OCI-LY3 (cell line): Measurements from ENCODE around the gene ABCC9.
"Not testable (repeated sequence)": the region's sequence is repeated elsewhere in the genome, so short reads cannot be mapped to it uniquely, and the experiment has no call there.

Experiments used
- H2AFZ ChIP-seq: fragments of 200-600, 300-600 bp; shearing (Covaris generic); 2 replicates; pipeline ENCODE4 v1.6.0; 2014; ENCODE audit warnings: antibody characterized with exemption, low read depth, low read length
- H3K27ac ChIP-seq: fragments of 200-600, 300-600 bp; sonication (generic); 2 replicates; pipeline ENCODE4 v1.5.1; 2014; ENCODE audit warnings: mild to moderate bottlenecking, low read length, moderate library complexity, mixed read lengths
- H3K27me3 ChIP-seq: fragments of 200-600, 300-600 bp; sonication (generic); 2 replicates; pipeline ENCODE4 v1.6.1; 2014; ENCODE audit warnings: low read depth, low read length, mixed read lengths
- H3K36me3 ChIP-seq: fragments of 200-600, 300-600 bp; sonication (generic); replicated peaks from 2 replicates; pipeline ENCODE3; 2014; ENCODE audit warnings: low read depth, low read length, mixed read lengths
- H3K4me1 ChIP-seq: fragments of 300-600, 200-600 bp; sonication (generic); 2 replicates; pipeline ENCODE4 v1.6.1; 2014; ENCODE audit warnings: low read length, mixed read lengths
- H3K4me2 ChIP-seq: fragments of 200-600, 300-600 bp; sonication (generic); 2 replicates; pipeline ENCODE4 v1.6.1; 2014; ENCODE audit warnings: low read length, mixed read lengths
- H3K4me3 ChIP-seq: fragments of 300-600, 200-600 bp; sonication (generic); 2 replicates; pipeline ENCODE4 v1.5.1; 2014; ENCODE audit warnings: antibody characterized with exemption, mild to moderate bottlenecking, low read length, moderate library complexity
- H3K79me2 ChIP-seq: fragments of 300-600, 200-600 bp; shearing (Covaris generic); 2 replicates; pipeline ENCODE4 v1.6.1; 2014; ENCODE audit warnings: mild to moderate bottlenecking, low read length, mixed read lengths
- H3K9ac ChIP-seq: fragments of 300-600, 200-600 bp; shearing (Covaris generic); 2 replicates; pipeline ENCODE4 v1.6.0; 2014; ENCODE audit warnings: mild to moderate bottlenecking, low read length, moderate library complexity
- H3K9me3 ChIP-seq: fragments of 200-600, 300-600 bp; shearing (Covaris generic); 2 replicates; pipeline ENCODE4 v1.6.1; 2014; ENCODE audit warnings: low read length, mixed read lengths; ENCODE audit not compliant: insufficient read depth
- H4K20me1 ChIP-seq: fragments of 200-600, 300-600 bp; sonication (generic); 2 replicates; pipeline ENCODE4 v1.6.1; 2016; ENCODE audit warnings: low read length, mixed read lengths; ENCODE audit not compliant: insufficient read depth
- CTCF ChIP-seq: fragments of 200-600, 300-600 bp; sonication (generic); IDR thresholded peaks from 2 replicates; pipeline ENCODE4 v1.5.1; 2014; ENCODE audit warnings: antibody characterized with exemption, low read length, low read depth
- EZH2phosphoT487 ChIP-seq: fragments of 200-600 bp; shearing (Covaris generic); IDR thresholded peaks from 2 replicates; pipeline ENCODE4 v1.6.1; 2018; ENCODE audit warnings: antibody characterized with exemption, mixed run types, low read depth

Gene ABCC9

DNA sequence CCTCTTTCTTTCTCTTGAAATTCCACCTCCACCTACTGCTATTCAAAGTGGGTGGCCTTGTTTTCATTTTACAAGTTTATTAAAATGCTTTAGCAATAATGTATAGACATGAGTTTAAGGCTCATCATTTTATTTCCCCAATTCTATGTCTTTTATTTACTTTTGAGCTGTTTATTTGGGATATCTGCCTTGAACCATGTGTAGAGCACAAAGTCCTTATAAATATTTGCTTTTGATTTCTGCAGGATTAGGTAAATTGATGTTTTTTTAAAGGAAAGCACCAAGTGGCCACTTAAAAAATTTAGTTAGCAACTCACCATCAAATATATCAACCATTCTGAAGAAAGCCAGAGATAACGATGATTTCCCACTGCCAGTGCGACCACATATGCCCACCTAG is 126.9 kb downstream of the ABCC9 start:
- Histone ChIP-seq H3K9ac (no peak overlapping the region), H3K79me2 (no peaks in the 10 kb centered on the region), H2AFZ (no peak overlapping the region), H3K4me3 (no peak overlapping the region), H3K36me3 (no peaks in the 10 kb centered on the region), H3K4me2 (no peak overlapping the region), H3K27me3 (no peaks in the 10 kb centered on the region), H3K27ac (no peak overlapping the region), H3K9me3 (no peaks in the 10 kb centered on the region), H4K20me1 (no peaks in the 10 kb centered on the region), H3K4me1 (no peaks in the 10 kb centered on the region)
- no peak for TF ChIP-seq EZH2phosphoT487
- TF ChIP-seq CTCF: no peak

DNA sequence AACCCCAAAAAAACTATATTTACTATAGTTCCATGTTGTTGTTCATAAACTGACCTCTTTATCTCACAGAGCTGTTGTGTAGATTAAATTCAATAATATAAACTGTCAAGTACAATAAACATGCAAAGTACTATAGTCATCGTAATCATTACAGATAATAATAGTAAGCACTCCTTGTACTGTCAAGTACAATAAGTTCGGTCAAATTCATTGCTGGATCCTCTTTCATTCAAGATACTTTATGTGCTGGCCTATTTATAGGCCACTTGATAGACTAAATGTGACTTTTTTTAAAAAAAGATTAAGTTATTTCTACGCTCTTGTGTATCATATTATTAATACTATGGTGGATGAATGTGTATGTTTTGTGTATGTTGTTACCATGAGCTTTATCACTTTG is 127.5 kb downstream of the ABCC9 start:
- Histone ChIP-seq H3K79me2 (no peaks in the 10 kb centered on the region), H3K4me3 (no peak overlapping the region), H4K20me1 (no peaks in the 10 kb centered on the region), H3K4me1 (no peaks in the 10 kb centered on the region), H3K27me3 (no peaks in the 10 kb centered on the region), H2AFZ (no peak overlapping the region), H3K36me3 (no peaks in the 10 kb centered on the region), H3K9ac (no peak overlapping the region), H3K27ac (no peak overlapping the region), H3K9me3 (no peaks in the 10 kb centered on the region), H3K4me2 (no peak overlapping the region)
- no peak for TF ChIP-seq CTCF

GRCh38 chr12:21813125-21813524 is 128.1 kb downstream of the ABCC9 start:
- no peak overlapping the region for H3K4me3 ChIP-seq
- no peak overlapping the region for H3K9ac ChIP-seq
- no peak overlapping the region for H3K27ac ChIP-seq
- H3K36me3 ChIP-seq: no peaks in the 10 kb centered on the region
- H4K20me1 ChIP-seq: no peaks in the 10 kb centered on the region
- TF ChIP-seq CTCF (no peak), EZH2phosphoT487 (no peak)
- no peaks in the 10 kb centered on the region for H3K4me1 ChIP-seq
- no peaks in the 10 kb centered on the region for H3K9me3 ChIP-seq
- H3K79me2 ChIP-seq: no peaks in the 10 kb centered on the region
- no peaks in the 10 kb centered on the region for H3K27me3 ChIP-seq
- no peak overlapping the region for H3K4me2 ChIP-seq
- H2AFZ ChIP-seq: no peak overlapping the region

DNA sequence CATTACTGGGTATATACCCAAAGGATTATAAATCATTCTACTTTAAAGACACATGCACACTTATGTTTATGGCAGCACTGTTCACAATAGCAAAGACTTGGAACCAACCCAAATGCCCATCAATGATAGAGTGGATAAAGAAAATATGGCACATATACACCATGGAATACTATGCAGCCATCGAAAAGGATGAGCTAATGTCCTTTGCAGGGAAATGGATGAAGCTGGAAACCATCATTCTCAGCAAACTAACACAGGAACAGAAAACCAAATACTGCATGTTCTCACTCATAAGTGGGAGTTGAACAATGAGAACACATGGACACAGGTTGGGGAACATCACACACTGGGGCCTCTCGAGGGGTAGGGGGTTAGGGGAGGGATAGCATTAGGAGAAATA is 128.9 kb downstream of the ABCC9 start:
- not testable (repeated sequence) for H2AFZ ChIP-seq, H3K9me3 ChIP-seq, H3K36me3 ChIP-seq, H3K27ac ChIP-seq, H3K4me1 ChIP-seq, H3K4me3 ChIP-seq, H3K79me2 ChIP-seq, H3K27me3 ChIP-seq, H4K20me1 ChIP-seq, H3K4me2 ChIP-seq, H3K9ac ChIP-seq

- TF ChIP-seq CTCF (no peak), EZH2phosphoT487 (no peak)
- H3K27ac ChIP-seq: no peak overlapping the region
- H3K4me2 ChIP-seq: no peak overlapping the region
- no peaks in the 10 kb centered on the region for H3K4me1 ChIP-seq
- no peaks in the 10 kb centered on the region for H3K9me3 ChIP-seq
- no peak overlapping the region for H3K4me3 ChIP-seq
- no peaks in the 10 kb centered on the region for H3K36me3 ChIP-seq
- no peaks in the 10 kb centered on the region for H3K79me2 ChIP-seq
- H4K20me1 ChIP-seq: no peaks in the 10 kb centered on the region
- H2AFZ ChIP-seq: no peak overlapping the region
- H3K27me3 ChIP-seq: no peaks in the 10 kb centered on the region
- no peak overlapping the region for H3K9ac ChIP-seq
Observed at GRCh38 chr12:21809100-21809499, 132.1 kb downstream of the ABCC9 start.
